ENCODE data around the gene PAXX. TPM values are rescaled to one million over a fixed set of nuclear protein-coding genes. Genes with fewer than 3 reads are reported as not detected.

The PAXX gene
- total and polyA plus RNA-seq, 9 of the 15 experiments (the other 6 are each of a cell fraction or from before 2014, with no cell fraction given) = 1.2 to 175 (median 38.5) TPM

GRCh38 chr9:136946228-136947027 is 45.8 kb upstream of the PAXX start:
- BruUV-seq (replicated peaks) = no TSS peak
- Histone ChIP-seq H3K9ac (ENCODE audit: insufficient read depth in 1 of 2, low read depth in 2 of 2, low read length in 2 of 2) (peak overlapping the region in 1 of 2 experiments; percentile 83; a peak in 2 of 4 replicates), H3K79me2 (ENCODE audit: control insufficient read depth, insufficient read depth, low read length) (peaks cover 26% of the 10 kb centered on the region), H4K20me1 (replicated peaks; ENCODE audit: control insufficient read depth, insufficient read depth, low read length) (no peaks in the 10 kb centered on the region), H3K9me1 (ENCODE audit: control insufficient read depth, insufficient read depth, low read length) (peaks cover 2% of the 10 kb centered on the region), H2AFZ (ENCODE audit: low read depth, low read length) (no peak overlapping the region), H3K9me3 (replicated peaks; ENCODE audit: control insufficient read depth, insufficient read depth, low read depth, low read length) (no peaks in the 10 kb centered on the region), H3K27me3 (ENCODE audit: control insufficient read depth in 2 of 2, insufficient read depth in 2 of 2, low read length in 2 of 2) (no peaks in the 10 kb centered on the region), H3K4me1 (replicated peaks in 1 of 2; ENCODE audit: control insufficient read depth in 2 of 2, insufficient read depth in 2 of 2, low read length in 2 of 2) (peaks cover 24 to 90% of the 10 kb centered on the region in 2 experiments), H3K4me3 (no peak overlapping the region), H3K27ac (ENCODE audit: extremely low read depth, low read depth, low read length) (no peak overlapping the region), H3K36me3 (ENCODE audit: control insufficient read depth, insufficient read depth, low read length) (peaks cover 20% of the 10 kb centered on the region; the same call in 2 of the 3 replicates), H3K4me2 (ENCODE audit: insufficient read depth, low read length) (no peak overlapping the region)
- ATAC-seq (no peak), DNase-seq (ENCODE audit: extremely low read depth in 1 of 4, low spot score in 3 of 4) (no peak), FAIRE-seq (no peak)
- 81% methylated on average over 22 of the region's 27 CpGs for WGBS (ENCODE audit: insufficient coverage, low coverage, missing lambda C conversion rate)
- ChIA-PET CTCF (ENCODE audit: low intra/inter-chr PET ratio) (interaction anchor here (0.6 kb wide), 1 partner anchor 118 kb away, joined by 3 read pairs; no protein-coding TSS in a partner anchor), POLR2A (interaction anchor here (1.3 to 1.9 kb wide), 2 partner anchors 10 to 19 kb away, joined by 3 to 6 read pairs; no protein-coding TSS in a partner anchor)
- intact Hi-C loops (cut with micrococcal nuclease) = loop anchor here (5.0 kb wide), 2 partner anchors 46 to 159 kb away; partner anchors contain the start of gene PAXX
- in situ Hi-C loops (cut with MboI) = loop anchor here (5.0 kb wide), 1 partner anchor 91 kb away; no protein-coding TSS in a partner anchor
- TF ChIP-seq CBFA2T3 (IDR thresholded peaks at IDR 0.05) (no peak), MYNN (IDR thresholded peaks at IDR 0.05) (no peak), MYNN (CRISPR knock-in tag; IDR thresholded peaks at IDR 0.05) (no peak), SAFB (IDR thresholded peaks at IDR 0.05; ENCODE audit: borderline replicate concordance, low read depth, low read length) (0 out of 2 replicates have a peak, but pooled peaks have one; percentile 3), POLR2G (IDR thresholded peaks at IDR 0.05; ENCODE audit: low read depth, low read length) (peak; percentile 1; the same call in 1 of the 2 replicates), ZNF431 (CRISPR knock-in tag; IDR thresholded peaks at IDR 0.05) (no peak), NFIC (IDR thresholded peaks at IDR 0.05) (0 out of 2 replicates have a peak, but pooled peaks have one; percentile 34)

Data from K562 (cell line).